H1 (cell line): ENCODE results near the gene DYNC2I2. TPM values are rescaled to one million over a fixed set of nuclear protein-coding genes. Genes with fewer than 3 reads are reported as not detected.

Experiments used
- CTCF ChIA-PET: fragments of 300-600 bp; sonication (Branson Sonifier 250); formaldehyde crosslinking; loops from one replicate; lab custom pipeline; 2021; ENCODE audit not compliant: partially characterized antibody; lab: Charles Lee
- POLR2A ChIA-PET: fragments of 300-600 bp; sonication (Branson Sonifier 250); formaldehyde crosslinking; loops from one replicate; lab custom pipeline; 2021; ENCODE audit warnings: inconsistent platforms; ENCODE audit not compliant: partially characterized antibody; lab: Charles Lee
- DNase-seq, 2 experiments: peaks; one replicate each; pipeline versions ENCODE4 v3.0.0 to v3.0.0-alpha.2; 2010 to 2022; ENCODE audit warnings: low spot score in 2 of 2, low read depth in 1 of 2, mixed read lengths in 1 of 2
- FAIRE-seq: peaks from 2 replicates; lab custom pipeline; 2011; peaks lifted over from hg19 to GRCh38; lab: Jason Lieb, UNC
- H2AFZ ChIP-seq: 2 replicates; pipeline ENCODE4 v1.8.1; 2012; ENCODE audit warnings: low read length, inconsistent platforms
- H2AK5ac ChIP-seq: 2 replicates; pipeline ENCODE4 v1.6.1; 2013; ENCODE audit warnings: low read depth, low read length
- H2BK120ac ChIP-seq: replicated peaks from 2 replicates; pipeline ENCODE3; 2013; ENCODE audit warnings: low read depth, low read length, inconsistent platforms
- H2BK12ac ChIP-seq: 2 replicates; pipeline ENCODE4 v1.6.1; 2013; ENCODE audit warnings: low read depth, low read length
- H2BK15ac ChIP-seq: 2 replicates; pipeline ENCODE4 v1.6.1; 2013; ENCODE audit warnings: low read length
- H2BK20ac ChIP-seq: 2 replicates; pipeline ENCODE4 v1.6.1; 2013; ENCODE audit warnings: low read length
- H2BK5ac ChIP-seq: 2 replicates; pipeline ENCODE4 v1.6.1; 2013; ENCODE audit warnings: low read depth, low read length
- H3K14ac ChIP-seq: 2 replicates; pipeline ENCODE4 v1.6.1; 2013; ENCODE audit warnings: inconsistent platforms; ENCODE audit not compliant: insufficient read length
- H3K18ac ChIP-seq: 2 replicates; pipeline ENCODE4 v1.6.1; 2013; ENCODE audit warnings: low read length; ENCODE audit errors: extremely low read depth
- H3K23ac ChIP-seq: 2 replicates; pipeline ENCODE4 v1.6.1; 2013; ENCODE audit warnings: inconsistent platforms; ENCODE audit not compliant: insufficient read length
- H3K23me2 ChIP-seq: 2 replicates; pipeline ENCODE4 v1.6.1; 2013; ENCODE audit warnings: low read depth, low read length
- H3K27ac ChIP-seq: 2 replicates; pipeline ENCODE4 v1.6.1; 2011; ENCODE audit warnings: low read depth, low read length, inconsistent platforms
- H3K27me3 ChIP-seq, 4 experiments: replicated peaks in 1 of 4; 1 replicate in 1 of 4; 2 replicates in 3 of 4; pipeline versions ENCODE4 v1.6.1 to v1.8.1; 2011 to 2013; ENCODE audit warnings: low read length in 3 of 4, mild to moderate bottlenecking in 3 of 4, inconsistent platforms in 2 of 4, mixed read lengths in 2 of 4, moderate library complexity in 1 of 4; ENCODE audit not compliant: control insufficient read depth in 3 of 4, insufficient read depth in 3 of 4; ENCODE audit errors: extremely low read depth in 1 of 4
- H3K36me3 ChIP-seq, 4 experiments: 2 replicates each; pipeline versions ENCODE4 v1.6.1 to v1.8.1; 2011 to 2013; ENCODE audit warnings: mild to moderate bottlenecking in 4 of 4, low read length in 3 of 4, moderate library complexity in 2 of 4, control low read depth in 1 of 4, inconsistent platforms in 1 of 4; ENCODE audit not compliant: insufficient read depth in 4 of 4, control insufficient read depth in 2 of 4
- H3K4ac ChIP-seq: replicated peaks from 2 replicates; pipeline ENCODE3; 2013; ENCODE audit warnings: low read length, low read depth, mixed read lengths, inconsistent platforms; ENCODE audit not compliant: insufficient read length
- H3K4me1 ChIP-seq, 4 experiments: replicated peaks in 1 of 4; 1 replicate in 1 of 4; 2 replicates in 3 of 4; pipeline versions ENCODE4 v1.6.1 to v1.8.1; 2011 to 2013; ENCODE audit warnings: low read length in 3 of 4, inconsistent platforms in 2 of 4, mixed read lengths in 1 of 4; ENCODE audit not compliant: insufficient read depth in 4 of 4, control insufficient read depth in 3 of 4
- H3K4me2 ChIP-seq, 2 experiments: 2 replicates each; pipeline versions ENCODE4 v1.6.1 to v1.8.1; 2011 to 2013; ENCODE audit warnings: low read depth in 2 of 2, low read length in 2 of 2, control low read depth in 1 of 2, inconsistent platforms in 1 of 2, mild to moderate bottlenecking in 1 of 2; ENCODE audit not compliant: insufficient read depth in 1 of 2
- H3K4me3 ChIP-seq, 4 experiments: fragments of 200-600, 300-600 bp in 1 of 4; sonication (generic), shearing (Covaris generic), sonication (Bioruptor Twin) in 1 of 4; 2 replicates each; pipeline versions ENCODE4 v1.5.1 to v1.8.1; 2011 to 2016; ENCODE audit warnings: low read length in 4 of 4, low read depth in 3 of 4, control low read depth in 2 of 4, inconsistent platforms in 2 of 4, mild to moderate bottlenecking in 2 of 4, mixed read lengths in 1 of 4, moderate library complexity in 1 of 4; ENCODE audit not compliant: insufficient read depth in 2 of 4; ENCODE audit errors: extremely low read depth in 1 of 4
- H3K56ac ChIP-seq: replicated peaks from 2 replicates; pipeline ENCODE3; 2013; ENCODE audit warnings: low read depth, mild to moderate bottlenecking, mixed read lengths, low read length, inconsistent platforms; ENCODE audit not compliant: insufficient read length
- H3K79me1 ChIP-seq: 2 replicates; pipeline ENCODE4 v1.6.1; 2013; ENCODE audit warnings: low read depth, low read length, control low read depth
- H3K79me2 ChIP-seq, 2 experiments: 2 replicates each; pipeline versions ENCODE4 v1.6.1 to v1.8.1; 2012 to 2013; ENCODE audit warnings: low read length in 2 of 2, mild to moderate bottlenecking in 2 of 2, inconsistent platforms in 1 of 2; ENCODE audit not compliant: insufficient read depth in 2 of 2, control insufficient read depth in 1 of 2
- H3K9ac ChIP-seq, 4 experiments: replicated peaks in 1 of 4; 1 replicate in 1 of 4; 2 replicates in 3 of 4; pipeline versions ENCODE4 v1.6.1 to v1.8.1; 2011 to 2013; ENCODE audit warnings: low read depth in 3 of 4, low read length in 3 of 4, control low read depth in 2 of 4, mild to moderate bottlenecking in 2 of 4, moderate library complexity in 2 of 4, inconsistent platforms in 1 of 4; ENCODE audit errors: extremely low read depth in 1 of 4
- H3K9me3 ChIP-seq, 2 experiments: 2 replicates each; pipeline versions ENCODE4 v1.6.1 to v1.8.1; 2012 to 2013; ENCODE audit warnings: mild to moderate bottlenecking in 2 of 2, moderate library complexity in 2 of 2, control low read depth in 1 of 2, inconsistent platforms in 1 of 2, low read depth in 1 of 2, low read length in 1 of 2, mixed read lengths in 1 of 2; ENCODE audit not compliant: insufficient read depth in 2 of 2
- H4K20me1 ChIP-seq, 2 experiments: replicated peaks in 1 of 2; 2 replicates each; pipeline versions ENCODE3 to v1.8.1; 2011 to 2013; ENCODE audit warnings: inconsistent platforms in 2 of 2, low read length in 2 of 2, mild to moderate bottlenecking in 1 of 2; ENCODE audit not compliant: insufficient read depth in 2 of 2, control insufficient read depth in 1 of 2
- H4K5ac ChIP-seq: 2 replicates; pipeline ENCODE4 v1.6.1; 2013; ENCODE audit warnings: low read length, low read depth, mixed read lengths, inconsistent platforms; ENCODE audit not compliant: insufficient read length
- H4K8ac ChIP-seq: 2 replicates; pipeline ENCODE4 v1.8.0; 2013; ENCODE audit warnings: mild to moderate bottlenecking, moderate library complexity, low read length, inconsistent platforms; ENCODE audit not compliant: insufficient read depth; ENCODE audit errors: extremely low read depth
- H4K91ac ChIP-seq: replicated peaks from 2 replicates; pipeline ENCODE3; 2013; ENCODE audit warnings: low read length, mixed read lengths, inconsistent platforms; ENCODE audit not compliant: insufficient read length
- CBX8 ChIP-seq: fragments of 300-800, 300-1000 bp; sonication (generic); IDR thresholded peaks from 2 replicates; pipeline ENCODE4 v1.7.1; 2016; ENCODE audit warnings: low read depth, low read length, borderline replicate concordance
- HDAC2 ChIP-seq, 2 experiments: fragments of 300-600 bp in 1 of 2; sonication (generic) in 1 of 2; IDR thresholded peaks; 2 replicates each; pipeline ENCODE4 v1.6.1; 2011 to 2012; ENCODE audit warnings: low read depth in 2 of 2, low read length in 2 of 2, mild to moderate bottlenecking in 2 of 2, moderate library complexity in 2 of 2, borderline replicate concordance in 1 of 2, inconsistent platforms in 1 of 2
- HDAC6 ChIP-seq: IDR thresholded peaks from one replicate; pipeline ENCODE4 v1.7.1; 2012; ENCODE audit warnings: low read depth, mild to moderate bottlenecking, inconsistent platforms, low read length, moderate library complexity
- NRF1 ChIP-seq: IDR thresholded peaks from 2 replicates; pipeline ENCODE4 v1.6.1; 2011; ENCODE audit warnings: mild to moderate bottlenecking, low read depth, low read length, improper control_type of control experiment
- SIX5 ChIP-seq: IDR thresholded peaks from 2 replicates; pipeline ENCODE4 v1.6.1; 2011; ENCODE audit warnings: mild to moderate bottlenecking, low read depth, low read length
- TAF7 ChIP-seq: optimal IDR thresholded peaks from 2 replicates; pipeline ENCODE3; 2011; ENCODE audit warnings: low read depth, mild to moderate bottlenecking, inconsistent platforms, low read length, moderate library complexity, borderline replicate concordance
- ZNF274 ChIP-seq: IDR thresholded peaks from 2 replicates; pipeline ENCODE4 v1.7.0; 2012; ENCODE audit warnings: low read length, borderline replicate concordance; ENCODE audit errors: extremely low read depth
- WGBS, 2 experiments: shearing (Covaris generic) in 1 of 2; methylation state at CpG; one replicate each; pipeline versions ENCODE4 v1.1.6 to v1.1.7; 2013 to 2015; ENCODE audit warnings: low lambda C conversion rate in 2 of 2, mixed read lengths in 2 of 2, inconsistent platforms in 1 of 2, low coverage in 1 of 2, missing lambda C conversion rate in 1 of 2; ENCODE audit not compliant: insufficient replicate concordance in 2 of 2, insufficient coverage in 1 of 2, insufficient read length in 1 of 2; ENCODE audit errors: extremely low coverage in 1 of 2, missing lambda C conversion rate in 1 of 2; 5-methylcytosine and 5-hydroxymethylcytosine counted together
- long read RNA-seq, 2 experiments: library from RNA in 1 of 2; library from capped mRNA in 1 of 2; stranded (forward); transcript quantifications; one replicate each; pipeline ENCODE4 v2.0.0, GENCODE V29; 2021; ENCODE audit warnings: inconsistent platforms in 1 of 2
- polyA minus RNA-seq, 3 experiments: library from RNA; depleted of rRNA, polyadenylated mRNA; stranded (reverse); fragments of >200 nt; gene quantifications; 1 replicate in 2 of 3; 2 replicates in 1 of 3; pipeline ENCODE4 v1.2.3, GENCODE V29; 2011
- polyA plus RNA-seq, 7 experiments: library from polyadenylated mRNA; depleted of rRNA in 3 of 7; stranded (reverse) in 5 of 7; unstranded in 2 of 7; fragments of >200 nt in 5 of 7; fragments of 200-250 nt in 2 of 7; gene quantifications; 1 replicate in 5 of 7; 2 replicates in 1 of 7; 4 replicates in 1 of 7; pipeline versions ENCODE4 v1.2.1 to v1.2.3, GENCODE V29; 2011 to 2013; ENCODE audit warnings: missing spikeins in 2 of 7, mixed read lengths in 2 of 7
- total RNA-seq: library from RNA; stranded (reverse); fragmentation: NEBNext Ultra II Directional; extraction: Animal tissue kit (Norgen Biotek cat#: 25700); gene quantifications from 2 replicates; pipeline ENCODE4 v1.2.1, GENCODE V29; 2021

Gene DYNC2I2
- total RNA-seq: 58.0 and 60.4 TPM in 2 replicates
- polyA plus RNA-seq (2011; rRNA removed): 78.5 and 113 TPM in 2 replicates
- 112 TPM for polyA plus RNA-seq (2011; cell fraction: cytosol; rRNA removed)
- polyA plus RNA-seq (2011; cell fraction: nucleus; rRNA removed): 203 TPM
- polyA plus RNA-seq (2012, experiment 1 of 2): 31.8 to 74.2 TPM (median 69.7 TPM) in 4 replicates
- polyA plus RNA-seq (2012, experiment 2 of 2): 67.0 TPM
- polyA plus RNA-seq (2013, experiment 1 of 2): 27.5 TPM
- polyA plus RNA-seq (2013, experiment 2 of 2): 25.5 TPM
- 27.1 and 35.1 TPM in 2 replicates for polyA minus RNA-seq (2011; rRNA and poly(A)+ RNA removed)
- polyA minus RNA-seq (2011; cell fraction: cytosol; rRNA and poly(A)+ RNA removed): 49.7 TPM
- polyA minus RNA-seq (2011; cell fraction: nucleus; rRNA and poly(A)+ RNA removed): 59.3 TPM
- long read RNA-seq, experiment 1, transcript WDR34-201 (9 exons, 1,755 nt): major isoform, 9 of 21 reads
- long read RNA-seq, experiment 1, partial matches to known transcripts: 10 of 21 reads
- long read RNA-seq, experiment 1, other reads (novel, unspliced or antisense): 2 of 21 reads
- long read RNA-seq, experiment 2, partial matches to known transcripts: 1 of 3 reads
- long read RNA-seq, experiment 2, other reads (novel, unspliced or antisense): 0 of 3 reads

DNA sequence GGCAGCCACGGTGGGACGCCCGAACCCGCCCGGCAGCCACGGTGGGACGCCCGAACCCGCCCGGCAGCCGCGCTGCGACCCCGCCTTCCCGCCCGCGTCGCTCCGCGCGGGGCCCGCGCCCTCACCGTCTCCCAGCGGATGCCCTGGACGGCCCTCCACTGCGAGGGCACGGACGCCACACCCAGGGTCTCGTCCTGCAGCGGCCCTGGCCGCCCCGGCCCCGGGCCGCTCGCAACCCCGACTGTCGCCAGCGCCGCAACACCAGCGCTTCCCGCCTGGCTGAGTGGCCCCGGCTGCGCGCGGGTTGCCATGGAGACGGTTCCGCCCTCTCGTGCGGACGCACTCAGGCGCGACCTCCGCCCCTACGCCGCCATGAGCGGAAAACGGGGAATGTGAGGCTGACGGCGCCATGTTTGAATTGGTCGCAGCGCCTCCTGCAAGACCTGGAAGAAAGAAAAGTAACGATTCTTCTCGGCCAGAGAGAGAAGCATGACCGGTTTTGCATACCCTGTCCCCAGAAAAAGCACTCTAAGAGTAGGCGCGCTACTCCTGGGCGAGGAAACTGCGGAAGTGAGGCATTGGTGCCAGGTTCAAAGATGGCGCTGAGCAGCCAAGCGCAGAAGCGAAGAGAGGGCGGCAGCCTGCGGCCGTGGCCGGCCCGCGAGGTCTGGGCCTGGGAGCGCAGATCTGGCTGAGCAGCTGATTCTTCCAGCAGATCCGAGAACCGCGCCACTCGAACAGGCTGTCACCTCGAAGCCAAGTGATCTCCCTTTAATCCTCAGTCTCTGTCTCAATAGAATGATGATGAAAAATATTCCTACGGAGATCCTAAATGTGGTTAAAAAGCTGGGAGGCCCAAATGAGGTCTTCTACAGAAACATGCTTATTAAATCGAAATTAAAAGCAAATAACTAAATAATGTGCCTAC lies at the start of gene DYNC2I2:
Gene DYNC2I2 (minus strand): TSS at position 432 of the 928 bp plus-strand sequence. CDS start 121 bp downstream, at position 311.
- H3K27ac ChIP-seq: peak within 1 kb of the TSS; percentile 100
- FAIRE-seq: no peak
- peaks cover 0 to 9% (median 0%) of the 10 kb centered on the region in 4 experiments; a peak in 1 of 8 replicates for H3K36me3 ChIP-seq
- no peaks in the 10 kb centered on the region for H3K9me3 ChIP-seq
- peaks cover 0 to 2% of the 10 kb centered on the region in 2 experiments; a peak in 1 of 4 replicates for H3K79me2 ChIP-seq
- peaks cover 0 to 2% of the 10 kb centered on the region in 2 experiments for H4K20me1 ChIP-seq
- no peaks in the 10 kb centered on the region; a peak in 2 of 7 replicates for H3K4me1 ChIP-seq
- 2% methylated on average over 71 of the region's 86 CpGs; no CpG with 5 or more reads in 1 of the 2 experiments for WGBS, 2 experiments
- peak within 1 kb of the TSS; percentile 98 for H3K56ac ChIP-seq
- no peaks in the 10 kb centered on the region for H3K27me3 ChIP-seq
- H3K14ac ChIP-seq: no peak within 1 kb of the TSS
- H3K4ac ChIP-seq: no peak within 1 kb of the TSS
- H3K4me3 ChIP-seq: peak within 1 kb of the TSS; percentile 66 to 86 (median 68)
- peak within 1 kb of the TSS; percentile 100 for H4K5ac ChIP-seq
- H3K18ac ChIP-seq: peak within 1 kb of the TSS; percentile 100
- peak within 1 kb of the TSS; percentile 100; the same call in 1 of the 2 replicates for H4K8ac ChIP-seq
- peak within 1 kb of the TSS; percentile 100 for H2BK20ac ChIP-seq
- DNase-seq: peak; percentile 84 to 97
- peak within 1 kb of the TSS; percentile 100 for H2BK5ac ChIP-seq
- CTCF ChIA-PET: interaction anchor here (1.2 kb wide), 1 partner anchor 13 kb away, joined by 4 read pairs; no protein-coding TSS in a partner anchor
- no peak within 1 kb of the TSS for H2AK5ac ChIP-seq
- POLR2A ChIA-PET: interaction anchor here (0.9 to 43.1 kb wide), 3 partner anchors 13 to 39 kb away, joined by 3 to 1197 read pairs (median 4); partner anchors contain the start of genes PKN3 and SET
- peak within 1 kb of the TSS; percentile 68 to 98 for H3K4me2 ChIP-seq
- no peak within 1 kb of the TSS for H2BK15ac ChIP-seq
- no peaks in the 10 kb centered on the region; the same call in 1 of the 2 replicates for H3K79me1 ChIP-seq
- peak within 1 kb of the TSS; percentile 91 for H2BK120ac ChIP-seq
- H3K23me2 ChIP-seq: peaks cover 4% of the 10 kb centered on the region; the same call in 1 of the 2 replicates
- H2AFZ ChIP-seq: peak within 1 kb of the TSS; percentile 100
- peak within 1 kb of the TSS; percentile 99 for H2BK12ac ChIP-seq
- peak within 1 kb of the TSS; percentile 100 for H4K91ac ChIP-seq
- peak within 1 kb of the TSS; percentile 93 to 100 (median 99) for H3K9ac ChIP-seq
- no peak within 1 kb of the TSS for H3K23ac ChIP-seq
- TF ChIP-seq NRF1 (peak; percentile 9; the same call in 1 of the 2 replicates), TAF7 (peak; percentile 78), HDAC2 (IDR thresholded peaks at IDR 0.05; ENCODE audit: borderline replicate concordance in 1 of 2, low read depth in 2 of 2, low read length in 2 of 2) (no peak; a peak in 1 of 4 replicates), ZNF274 (no peak), SIX5 (peak; percentile 49; the same call in 1 of the 2 replicates), HDAC6 (no peak), CBX8 (no peak)
